Thoracic aorta (tissue), 2 donors: ENCODE data around the gene KSR1. TPM values are rescaled to one million over a fixed set of nuclear protein-coding genes. Genes with fewer than 3 reads are reported as not detected.
"Not testable (repeated sequence)": the region's sequence is repeated elsewhere in the genome, so short reads cannot be mapped to it uniquely, and the experiment has no call there.

Source experiments
- ATAC-seq: fragments of 150-250 bp; one replicate; pipeline ENCODE4 v1.8.0; 2017; ENCODE audit warnings: low read depth; ENCODE audit not compliant: insufficient number of reproducible peaks, low FRiP score
- DNase-seq: peaks from one replicate; pipeline ENCODE4 v3.0.0-alpha.2; 2020; ENCODE audit warnings: low spot score
- H3K27ac ChIP-seq, 2 donors: fragments of 200-600 bp; sonication (generic); 1 replicate in 1 of 2; 2 replicates in 1 of 2; pipeline ENCODE4 v1.5.1; 2016; ENCODE audit warnings: mild to moderate bottlenecking in 2 of 2, moderate library complexity in 2 of 2
- H3K27me3 ChIP-seq: fragments of 200-600 bp; sonication (generic); replicated peaks from 2 replicates; pipeline ENCODE4 v1.6.0; 2016; ENCODE audit warnings: mild to moderate bottlenecking; ENCODE audit not compliant: insufficient read depth
- H3K36me3 ChIP-seq: fragments of 200-600 bp; sonication (generic); one replicate; pipeline ENCODE4 v1.5.1; 2016
- H3K4me1 ChIP-seq, 2 donors: fragments of 200-600 bp; sonication (generic); 1 replicate in 1 of 2; 2 replicates in 1 of 2; pipeline versions ENCODE4 v1.5.1 to v1.6.0; 2016; ENCODE audit warnings: low read depth in 2 of 2, mild to moderate bottlenecking in 1 of 2; ENCODE audit not compliant: control insufficient read depth in 1 of 2
- H3K4me3 ChIP-seq: fragments of 200-600 bp; sonication (generic); 2 replicates; pipeline ENCODE4 v1.5.1; 2016; ENCODE audit warnings: mild to moderate bottlenecking
- H3K9me3 ChIP-seq: fragments of 200-600 bp; sonication (generic); 2 replicates; pipeline ENCODE4 v1.5.1; 2016
- CTCF ChIP-seq: fragments of 200-600 bp; sonication (generic); IDR thresholded peaks from one replicate; pipeline ENCODE4 v1.5.1; 2019; ENCODE audit warnings: antibody characterized with exemption
- total RNA-seq, 2 donors: library from RNA; depleted of rRNA; stranded (reverse); fragments of >200 nt; gene quantifications; one replicate each; pipeline versions ENCODE4 v1.1.0 to v1.2.3, GENCODE V29; 2016

Gene KSR1
- total RNA-seq, 2 donors from 2014 or later, result 17.6 to 46.0 TPM

GRCh38 chr17:27423651-27424050 lies 32.6 kb upstream of the KSR1 start:
- no peak overlapping the region for H3K4me3 ChIP-seq
- no peaks in the 10 kb centered on the region for H3K27me3 ChIP-seq
- no peaks in the 10 kb centered on the region for H3K9me3 ChIP-seq
- H3K36me3 ChIP-seq, result no peaks in the 10 kb centered on the region
- TF ChIP-seq CTCF, result no peak
- DNase-seq (no peak), ATAC-seq (no peak)
- no peak overlapping the region for H3K27ac ChIP-seq
- H3K4me1 ChIP-seq, result no peaks in the 10 kb centered on the region

GRCh38 chr17:27424516-27424915 lies 31.7 kb upstream of the KSR1 start:
- Histone ChIP-seq H3K4me3 (no peak overlapping the region), H3K27ac (no peak overlapping the region), H3K27me3 (no peaks in the 10 kb centered on the region), H3K4me1 (no peaks in the 10 kb centered on the region), H3K9me3 (no peaks in the 10 kb centered on the region), H3K36me3 (no peaks in the 10 kb centered on the region)
- ATAC-seq (no peak), DNase-seq (no peak)
- no peak for TF ChIP-seq CTCF

GRCh38 chr17:27424941-27425340 lies 31.3 kb upstream of the KSR1 start:
- DNase-seq, result no peak
- Histone ChIP-seq H3K4me1 (no peaks in the 10 kb centered on the region), H3K27me3 (no peaks in the 10 kb centered on the region), H3K27ac (no peak overlapping the region), H3K9me3 (no peaks in the 10 kb centered on the region), H3K4me3 (no peak overlapping the region), H3K36me3 (no peaks in the 10 kb centered on the region)
- no peak for ATAC-seq
- no peak for TF ChIP-seq CTCF

- not testable (repeated sequence) for H3K4me3 ChIP-seq, H3K4me1 ChIP-seq, DNase-seq, H3K27ac ChIP-seq, H3K9me3 ChIP-seq, H3K27me3 ChIP-seq, ATAC-seq, H3K36me3 ChIP-seq
Measured at GRCh38 chr17:27425571-27425970, 30.7 kb upstream of the KSR1 start.

- DNase-seq (no peak), ATAC-seq (no peak)
- no peak overlapping the region for H3K27ac ChIP-seq
- no peaks in the 10 kb centered on the region for H3K27me3 ChIP-seq
- H3K9me3 ChIP-seq, result no peaks in the 10 kb centered on the region
- TF ChIP-seq CTCF, result no peak
- no peaks in the 10 kb centered on the region for H3K4me1 ChIP-seq
- no peaks in the 10 kb centered on the region for H3K36me3 ChIP-seq
- no peak overlapping the region for H3K4me3 ChIP-seq
Measured at GRCh38 chr17:27425991-27426390, 30.3 kb upstream of the KSR1 start.

GRCh38 chr17:27426471-27426870 lies 29.8 kb upstream of the KSR1 start:
- H3K36me3 ChIP-seq, H3K4me3 ChIP-seq, H3K9me3 ChIP-seq, DNase-seq, ATAC-seq, H3K4me1 ChIP-seq, H3K27ac ChIP-seq, H3K27me3 ChIP-seq: not testable (repeated sequence)

GRCh38 chr17:27427166-27427862 lies 28.9 kb upstream of the KSR1 start:
- not testable (repeated sequence) for H3K27ac ChIP-seq, H3K9me3 ChIP-seq, H3K36me3 ChIP-seq, ATAC-seq, DNase-seq, H3K4me3 ChIP-seq, H3K27me3 ChIP-seq, H3K4me1 ChIP-seq
